Measurements from ENCODE around the gene ZBTB34.

The ZBTB34 gene

DNA sequence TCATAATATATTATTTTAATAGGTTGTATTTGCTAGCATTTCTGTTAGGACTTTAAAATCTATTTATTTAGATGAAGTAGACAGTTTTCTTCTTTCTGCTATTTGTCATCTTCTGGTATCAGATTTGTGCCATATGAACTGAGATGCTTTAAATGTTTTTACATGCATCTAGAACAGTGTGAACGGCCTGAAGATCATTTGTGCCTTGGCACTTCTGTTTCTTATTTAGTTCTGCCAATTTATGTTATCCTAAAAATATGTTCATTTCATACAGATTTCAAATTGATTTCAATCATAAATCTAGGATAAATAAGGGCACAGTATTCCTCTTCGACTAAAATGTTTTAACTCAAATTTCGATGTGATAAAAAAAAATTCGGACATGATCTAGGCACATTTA, 16.1 kb downstream of the ZBTB34 start:
- no peak for DNase-seq (ENCODE audit: low read depth in 2 of 2)

GRCh38 chr9:126877418-126877817, 17.0 kb downstream of the ZBTB34 start:
- no peak for DNase-seq (ENCODE audit: low read depth in 2 of 2)

GRCh38 chr9:126879288-126879687, 18.8 kb downstream of the ZBTB34 start:
- no peak for DNase-seq (ENCODE audit: low read depth in 2 of 2)

DNA sequence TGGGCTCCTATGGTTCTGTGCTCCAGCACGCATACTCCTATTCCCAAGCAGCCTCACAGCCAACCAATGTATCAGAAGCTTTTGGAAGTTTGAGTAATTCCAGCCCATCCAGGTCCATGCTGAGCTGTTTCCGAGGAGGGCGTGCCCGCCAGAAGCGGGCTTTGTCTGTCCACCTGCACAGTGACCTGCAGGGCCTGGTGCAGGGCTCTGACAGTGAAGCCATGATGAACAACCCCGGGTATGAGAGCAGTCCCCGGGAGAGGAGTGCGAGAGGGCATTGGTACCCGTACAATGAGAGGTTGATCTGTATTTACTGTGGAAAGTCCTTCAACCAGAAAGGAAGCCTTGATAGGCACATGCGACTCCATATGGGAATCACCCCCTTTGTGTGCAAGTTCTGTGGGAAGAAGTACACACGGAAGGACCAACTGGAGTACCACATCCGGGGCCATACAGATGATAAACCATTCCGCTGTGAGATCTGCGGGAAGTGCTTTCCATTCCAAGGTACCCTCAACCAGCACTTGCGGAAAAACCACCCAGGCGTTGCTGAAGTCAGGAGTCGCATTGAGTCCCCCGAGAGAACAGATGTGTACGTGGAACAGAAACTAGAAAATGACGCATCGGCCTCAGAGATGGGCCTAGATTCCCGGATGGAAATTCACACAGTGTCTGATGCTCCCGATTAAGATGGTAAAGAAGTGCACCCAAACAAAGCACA, 19.9 kb downstream of the ZBTB34 start:
- DNase-seq (ENCODE audit: low read depth in 2 of 2) = no peak

DNA sequence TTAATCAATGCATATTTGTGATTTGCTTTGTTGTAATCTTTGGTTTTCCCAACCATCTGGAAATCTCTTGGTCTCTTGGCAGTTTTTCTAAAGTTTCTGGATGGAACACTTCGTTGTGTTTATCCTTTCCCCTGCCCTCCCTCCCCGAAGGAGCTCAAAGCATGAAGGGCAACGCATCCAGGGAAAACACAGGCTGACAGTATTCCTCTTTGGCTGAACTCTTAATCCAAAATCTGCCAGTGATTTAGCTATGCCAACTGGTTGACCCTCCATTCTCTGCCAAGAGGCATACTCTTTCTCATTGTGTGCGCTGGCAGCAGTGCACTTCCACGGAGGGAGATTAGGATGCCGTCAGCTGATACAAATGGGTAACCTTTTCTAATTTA, 20.5 kb downstream of the ZBTB34 start:
- DNase-seq (ENCODE audit: low read depth in 2 of 2) = no peak

GRCh38 chr9:126882746-126883145, 22.3 kb downstream of the ZBTB34 start:
- DNase-seq (ENCODE audit: low read depth in 2 of 2) = no peak

- DNase-seq (ENCODE audit: low read depth in 2 of 2) = no peak
Observed at GRCh38 chr9:126883636-126884035, 23.2 kb downstream of the ZBTB34 start.

GRCh38 chr9:126885131-126885641, 24.7 kb downstream of the ZBTB34 start:
- DNase-seq (ENCODE audit: low read depth in 2 of 2) = no peak

DNA sequence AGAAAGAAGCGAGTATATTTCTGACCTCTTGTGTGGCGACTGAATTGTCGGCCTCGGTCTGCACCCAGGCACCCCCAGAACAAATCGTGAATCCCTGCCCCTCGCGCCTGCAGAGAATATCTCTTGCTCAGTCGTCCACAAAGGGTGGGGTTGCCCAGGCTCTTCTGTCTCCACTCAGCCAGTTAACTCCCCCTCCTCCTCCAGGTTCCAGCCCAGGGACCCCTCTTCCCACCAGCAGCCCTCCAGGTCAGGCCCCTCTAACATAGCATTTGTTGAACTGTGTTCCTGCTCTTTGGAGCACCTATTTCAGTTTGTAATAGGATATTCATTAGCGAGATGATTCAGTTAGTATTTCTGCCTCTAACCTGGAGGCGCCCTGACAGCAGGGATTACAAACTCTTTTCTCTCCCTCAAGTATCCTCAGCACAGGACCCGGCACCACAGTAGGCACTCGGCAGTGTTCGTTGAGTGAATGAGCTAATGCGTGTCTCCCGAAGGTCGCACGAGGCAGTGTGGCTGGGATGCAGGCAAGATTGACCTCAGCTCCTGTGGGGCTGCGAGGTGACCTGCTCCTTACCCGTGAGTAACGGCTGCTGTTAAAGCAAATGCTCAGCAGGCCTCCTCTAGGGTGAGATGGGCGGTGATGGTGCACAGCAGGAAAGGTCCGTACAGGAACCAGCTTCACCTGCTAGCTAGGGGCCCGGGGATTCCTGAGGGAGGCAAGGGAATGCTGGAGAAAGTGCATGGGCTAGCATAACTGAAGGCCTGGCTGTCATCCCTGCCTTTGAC, 25.8 kb downstream of the ZBTB34 start:
- DNase-seq (ENCODE audit: low read depth in 2 of 2) = no peak

GRCh38 chr9:126886897-126887296, 26.5 kb downstream of the ZBTB34 start:
- DNase-seq (ENCODE audit: low read depth in 2 of 2) = no peak

DNA sequence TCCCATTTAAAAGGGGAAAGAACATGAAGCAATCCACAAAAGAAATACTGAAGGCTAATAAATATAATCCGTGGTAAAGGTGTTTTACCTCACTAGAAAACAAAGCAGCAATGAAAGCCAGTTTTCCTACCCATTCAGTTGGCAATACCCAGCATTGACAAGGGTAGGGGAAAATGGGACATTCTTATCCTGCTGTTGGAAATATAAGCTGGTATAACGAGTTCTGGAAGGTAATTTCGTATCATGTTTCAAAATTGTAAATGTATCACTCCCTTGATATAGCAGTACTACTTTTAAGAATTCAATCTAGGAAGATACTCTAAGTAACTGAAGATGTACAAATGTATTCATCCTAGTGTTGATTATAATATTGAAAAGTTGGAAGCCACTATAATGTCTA, 31.2 kb downstream of the ZBTB34 start:
- DNase-seq (ENCODE audit: low read depth in 2 of 2) = no peak

- no peak for DNase-seq (ENCODE audit: low read depth in 2 of 2)
Observed at GRCh38 chr9:126893079-126893478, 32.6 kb downstream of the ZBTB34 start.

DNA sequence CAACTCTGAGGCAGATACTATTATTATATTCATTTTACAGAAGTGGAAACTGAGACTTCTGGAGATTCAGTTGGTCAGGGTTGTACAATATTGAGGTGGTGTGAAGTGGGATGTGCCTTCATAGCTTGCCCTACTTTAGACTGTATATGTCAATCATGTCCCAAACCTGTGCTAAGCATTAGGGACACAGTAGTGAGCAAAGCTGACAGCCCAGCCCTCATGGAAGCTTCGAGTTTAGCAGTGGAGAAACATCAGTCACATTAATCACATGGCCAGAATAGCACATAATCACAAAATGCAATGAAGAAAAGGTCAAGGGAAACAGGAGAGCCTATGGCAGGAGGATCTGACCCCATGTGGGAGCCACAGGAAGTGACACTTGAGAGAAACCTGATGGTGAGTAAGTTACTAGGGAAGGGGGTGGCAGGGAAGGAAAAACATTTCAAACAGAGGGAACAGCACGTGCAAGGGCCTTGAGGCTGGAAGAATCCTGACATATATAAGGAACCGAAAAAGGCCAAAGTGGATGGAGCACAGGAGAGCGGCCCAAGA, 33.7 kb downstream of the ZBTB34 start:
- DNase-seq (ENCODE audit: low read depth in 2 of 2) = no peak

- no peak for DNase-seq (ENCODE audit: low read depth in 2 of 2)
Observed at GRCh38 chr9:126902210-126902609, 41.8 kb downstream of the ZBTB34 start.

DNA sequence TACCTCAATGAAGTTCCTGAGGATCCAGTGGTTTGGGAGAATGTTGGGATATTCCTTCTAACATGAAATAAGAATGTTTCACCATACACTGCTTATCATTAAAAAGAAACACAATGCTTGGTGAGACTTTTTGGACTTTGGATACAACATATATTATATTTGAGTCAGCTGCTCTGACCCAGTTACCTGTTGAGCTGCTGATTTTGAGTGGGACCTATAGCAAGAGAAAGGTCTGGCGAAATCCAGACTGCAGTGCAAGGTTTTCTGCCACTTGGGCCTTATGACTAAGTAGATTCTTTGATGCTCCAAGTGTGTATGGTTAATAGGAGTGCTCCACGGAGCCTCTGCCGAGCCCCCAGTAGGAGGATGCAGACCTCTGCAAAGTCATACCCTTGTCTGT, 44.1 kb downstream of the ZBTB34 start:
- DNase-seq (ENCODE audit: low read depth in 2 of 2) = no peak

- no peak for DNase-seq (ENCODE audit: low read depth in 2 of 2)
Observed at GRCh38 chr9:126906091-126906490, 45.7 kb downstream of the ZBTB34 start.

GRCh38 chr9:126907058-126907457, 46.6 kb downstream of the ZBTB34 start:
- DNase-seq (ENCODE audit: low read depth in 2 of 2) = no peak

DNA sequence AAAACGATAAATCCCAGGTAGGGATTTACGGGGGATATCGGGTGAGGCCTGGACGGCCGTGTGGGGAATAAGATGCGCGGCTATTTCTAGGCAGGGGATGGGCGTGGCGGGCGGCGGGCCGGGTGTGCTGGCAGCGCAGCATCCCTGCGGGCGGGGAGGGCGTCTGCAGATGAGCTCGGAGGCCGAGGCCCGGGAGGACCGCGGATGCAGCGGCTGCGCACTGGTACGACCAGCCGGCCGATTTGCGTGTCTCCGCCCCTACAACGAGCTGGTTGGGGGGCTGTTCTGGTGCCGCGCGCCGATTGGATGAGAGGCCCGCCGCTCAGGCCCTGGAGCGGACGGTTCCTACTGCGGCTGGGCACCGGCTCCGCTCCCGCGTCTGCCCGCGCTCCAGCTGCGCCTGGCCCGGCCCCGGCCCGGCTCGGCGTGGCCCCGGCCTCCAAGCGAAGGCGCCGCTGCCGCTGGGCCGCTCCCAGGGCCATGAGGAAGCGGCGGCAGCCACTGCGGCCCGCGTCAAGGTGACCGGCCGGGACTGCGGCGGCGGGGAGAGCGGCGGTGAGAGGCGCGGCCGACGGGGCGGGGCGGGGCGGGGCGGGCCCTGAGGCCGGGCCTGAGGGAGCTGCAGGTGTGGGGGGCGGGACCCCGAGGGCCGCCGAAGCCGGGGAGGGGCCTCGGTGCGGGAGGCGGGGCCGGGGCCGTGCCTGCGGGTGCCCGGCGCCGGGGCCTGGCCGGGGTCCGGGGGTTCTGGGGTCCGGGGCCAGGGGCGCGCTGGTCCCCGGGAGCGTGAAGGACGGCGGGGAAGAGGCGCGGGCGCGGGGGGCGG, 54.2 kb downstream of the ZBTB34 start, which contains the start of gene RALGPS1:
RALGPS1 (plus strand) TSS at position 325 of the 823 bp plus-strand sequence. CDS start 47,508 bp downstream, outside the sequence.
- DNase-seq (ENCODE audit: low read depth in 2 of 2) = peak; percentile 73 to 80

- peak; percentile 7 to 12 for DNase-seq (ENCODE audit: low read depth in 2 of 2)
Observed at GRCh38 chr9:126915281-126915816, 54.9 kb downstream of the ZBTB34 start.

GRCh38 chr9:126915846-126916543, 55.6 kb downstream of the ZBTB34 start:
- DNase-seq (ENCODE audit: low read depth in 2 of 2) = no peak

DNA sequence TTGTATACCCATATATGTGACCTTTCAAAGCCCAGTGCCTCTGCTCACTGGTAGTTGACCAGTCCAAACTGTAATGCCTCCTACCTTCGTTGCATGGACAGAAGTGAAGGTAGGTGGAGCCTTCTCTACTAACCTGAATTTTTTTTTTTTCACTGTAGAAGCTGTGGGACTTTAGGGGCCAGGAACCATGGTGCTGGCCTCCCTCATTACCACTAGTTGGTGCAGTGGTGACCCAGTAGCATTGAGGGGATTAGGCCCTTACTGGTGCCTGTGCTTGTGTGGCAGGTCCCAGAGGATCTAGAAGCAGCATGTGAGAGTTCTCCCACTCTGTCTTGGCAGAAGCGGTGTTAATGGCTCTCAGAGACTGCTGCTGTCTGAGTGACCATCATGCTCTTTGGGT, 56.5 kb downstream of the ZBTB34 start:
- DNase-seq (ENCODE audit: low read depth in 2 of 2) = no peak
